ENCODE results near the gene COQ2. TPM values are rescaled to one million over a fixed set of nuclear protein-coding genes. Genes with fewer than 3 reads are reported as not detected.
A peak's percentile ranks its signal among the peaks of the same experiment; 100 is the strongest.

The COQ2 gene
- polyA plus RNA-seq, 4 donors: 6.3 to 21.7 (median 11.3) TPM

DNA sequence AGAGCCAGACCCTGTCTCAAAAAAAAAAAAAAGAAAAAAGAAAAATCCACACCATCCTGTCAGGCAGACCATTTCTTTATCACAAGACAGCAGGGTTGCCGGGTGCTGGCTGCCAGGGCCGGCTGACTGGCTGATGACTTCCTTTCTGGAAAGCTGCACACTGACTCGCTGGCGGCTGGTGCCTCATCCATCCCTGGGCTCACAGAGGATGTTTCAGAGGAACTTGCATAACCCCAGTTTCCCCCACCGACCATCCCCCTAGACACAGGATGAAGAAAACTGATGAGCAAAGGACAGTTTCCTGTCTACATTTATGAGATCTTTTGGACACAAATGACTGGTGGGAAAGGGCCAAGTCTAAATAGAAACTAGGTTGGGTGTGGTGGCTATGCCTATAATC is 36.0 kb upstream of the COQ2 start:
- no peak for FAIRE-seq

DNA sequence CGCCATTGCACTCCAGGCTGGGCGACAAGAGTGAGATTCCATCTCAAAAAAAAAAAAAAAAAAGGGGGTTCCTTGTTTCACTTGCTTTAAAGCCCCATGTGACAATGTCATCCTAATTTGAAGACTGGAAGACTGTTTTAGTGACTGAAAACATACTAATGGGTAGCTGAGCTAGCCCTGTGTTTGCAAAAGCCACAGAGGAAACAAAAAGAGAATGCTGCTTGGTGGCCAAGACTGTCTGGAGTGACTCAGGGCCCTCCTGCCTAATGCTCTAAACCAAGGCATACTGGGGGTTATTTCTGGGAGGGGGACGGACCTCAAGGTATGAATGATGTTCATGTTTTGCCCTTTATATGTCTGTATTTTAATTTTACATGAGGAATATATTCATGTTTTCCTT is 34.1 kb upstream of the COQ2 start:
- H3K9me3 ChIP-seq (ENCODE audit: control insufficient read depth in 2 of 2, insufficient read depth in 1 of 2, low read depth in 1 of 2, low read length in 1 of 2): no peaks in the 10 kb centered on the region
- no peak overlapping the region for H3K27ac ChIP-seq (ENCODE audit: low read depth in 1 of 3, low read length in 2 of 3)
- DNase-seq (no peak), FAIRE-seq (no peak)
- no peaks in the 10 kb centered on the region for H3K36me3 ChIP-seq (ENCODE audit: control insufficient read depth in 3 of 3, insufficient read depth in 2 of 3, low read depth in 1 of 3, low read length in 3 of 3)
- H3K27me3 ChIP-seq (ENCODE audit: control insufficient read depth in 3 of 3, insufficient read depth in 3 of 3, low read length in 3 of 3): no peaks in the 10 kb centered on the region
- H3K4me1 ChIP-seq (ENCODE audit: control insufficient read depth in 3 of 3, insufficient read depth in 2 of 3, low read depth in 1 of 3, low read length in 2 of 3): peaks cover 0 to 6% (median 0%) of the 10 kb centered on the region in 3 donors
- 86 to 96% (median 90%) methylated on average over 3 of the region's 3 CpGs for WGBS, 3 donors
- H3K4me3 ChIP-seq (ENCODE audit: low read depth in 1 of 3, low read length in 3 of 3): no peak overlapping the region

More for the DNA sequence above, 36.0 kb upstream of the COQ2 start:
- H3K36me3 ChIP-seq (ENCODE audit: control insufficient read depth in 3 of 3, insufficient read depth in 2 of 3, low read depth in 1 of 3, low read length in 3 of 3): no peaks in the 10 kb centered on the region
- DNase-seq: no peak
- H3K27ac ChIP-seq (ENCODE audit: low read depth in 1 of 3, low read length in 2 of 3): no peak overlapping the region
- H3K4me3 ChIP-seq (ENCODE audit: low read depth in 1 of 3, low read length in 3 of 3): no peak overlapping the region
- H3K4me1 ChIP-seq (ENCODE audit: control insufficient read depth in 3 of 3, insufficient read depth in 2 of 3, low read depth in 1 of 3, low read length in 2 of 3): peaks cover 0 to 6% (median 0%) of the 10 kb centered on the region in 3 donors
- 62 to 87% (median 76%) methylated on average over 5 of the region's 5 CpGs for WGBS, 3 donors
- H3K9me3 ChIP-seq (ENCODE audit: control insufficient read depth in 2 of 2, insufficient read depth in 1 of 2, low read depth in 1 of 2, low read length in 1 of 2): no peaks in the 10 kb centered on the region
- H3K27me3 ChIP-seq (ENCODE audit: control insufficient read depth in 3 of 3, insufficient read depth in 3 of 3, low read length in 3 of 3): no peaks in the 10 kb centered on the region

DNA sequence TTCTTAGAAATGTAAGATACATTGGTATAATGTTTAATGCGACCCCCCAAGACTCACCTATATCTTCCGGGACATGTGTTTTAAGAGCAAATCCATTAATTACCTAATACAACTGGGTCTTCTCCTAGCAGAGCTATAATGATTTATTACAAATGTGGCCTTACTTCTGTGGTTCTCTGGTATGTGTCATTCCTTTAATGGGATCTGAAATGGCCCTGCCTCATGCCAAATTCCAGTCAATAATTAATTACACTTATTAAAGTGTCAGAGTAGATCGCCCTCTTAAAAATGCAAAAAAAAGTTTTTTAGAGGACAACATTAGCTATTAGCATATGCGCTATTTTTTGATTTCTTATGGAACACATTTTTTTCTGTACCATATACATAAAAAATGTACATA is 33.1 kb upstream of the COQ2 start:
- no peaks in the 10 kb centered on the region for H3K27me3 ChIP-seq (ENCODE audit: control insufficient read depth in 3 of 3, insufficient read depth in 3 of 3, low read length in 3 of 3)
- FAIRE-seq (no peak), DNase-seq (no peak)
- no peaks in the 10 kb centered on the region for H3K36me3 ChIP-seq (ENCODE audit: control insufficient read depth in 3 of 3, insufficient read depth in 2 of 3, low read depth in 1 of 3, low read length in 3 of 3)
- no peak overlapping the region for H3K4me3 ChIP-seq (ENCODE audit: low read depth in 1 of 3, low read length in 3 of 3)
- 67 to 79% (median 73%) methylated on average over 4 of the region's 4 CpGs for WGBS, 3 donors
- H3K27ac ChIP-seq (ENCODE audit: low read depth in 1 of 3, low read length in 2 of 3): no peak overlapping the region
- H3K4me1 ChIP-seq (ENCODE audit: control insufficient read depth in 3 of 3, insufficient read depth in 2 of 3, low read depth in 1 of 3, low read length in 2 of 3): no peaks in the 10 kb centered on the region
- no peaks in the 10 kb centered on the region for H3K9me3 ChIP-seq (ENCODE audit: control insufficient read depth in 2 of 2, insufficient read depth in 1 of 2, low read depth in 1 of 2, low read length in 1 of 2)

DNA sequence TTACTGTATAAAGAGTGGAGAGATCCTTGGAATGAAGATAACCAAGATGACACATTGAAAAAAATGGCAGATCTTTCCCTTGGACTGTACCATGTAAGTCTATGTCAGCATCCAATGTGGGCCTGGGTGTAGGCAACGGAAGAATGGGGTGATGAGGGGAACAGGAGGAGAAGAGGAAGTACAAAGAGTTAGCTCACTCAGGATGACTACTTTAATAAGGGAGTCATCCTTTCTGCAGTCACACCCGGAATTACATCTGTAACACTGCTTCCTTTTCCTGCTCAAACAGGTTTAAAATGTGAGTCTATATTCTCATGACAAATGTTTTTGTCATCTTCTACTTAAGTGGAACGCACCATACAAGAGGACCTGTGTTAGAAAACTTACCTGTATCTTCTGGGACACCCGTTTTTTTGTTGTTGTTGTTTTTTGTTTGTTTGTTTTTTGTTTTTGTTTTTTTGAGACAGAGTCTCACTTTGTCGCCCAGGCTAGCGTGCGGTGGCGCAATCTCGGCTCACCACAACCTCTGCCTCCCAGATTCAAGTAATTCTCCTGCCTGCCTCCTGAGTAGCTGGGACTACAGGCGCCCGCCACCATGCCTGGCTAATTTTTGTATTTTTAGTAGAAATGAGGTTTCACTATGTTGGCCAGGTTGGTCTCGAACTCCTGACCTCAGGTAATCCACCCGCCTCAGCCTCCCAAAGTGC is 32.0 kb upstream of the COQ2 start:
- DNase-seq: no peak

DNA sequence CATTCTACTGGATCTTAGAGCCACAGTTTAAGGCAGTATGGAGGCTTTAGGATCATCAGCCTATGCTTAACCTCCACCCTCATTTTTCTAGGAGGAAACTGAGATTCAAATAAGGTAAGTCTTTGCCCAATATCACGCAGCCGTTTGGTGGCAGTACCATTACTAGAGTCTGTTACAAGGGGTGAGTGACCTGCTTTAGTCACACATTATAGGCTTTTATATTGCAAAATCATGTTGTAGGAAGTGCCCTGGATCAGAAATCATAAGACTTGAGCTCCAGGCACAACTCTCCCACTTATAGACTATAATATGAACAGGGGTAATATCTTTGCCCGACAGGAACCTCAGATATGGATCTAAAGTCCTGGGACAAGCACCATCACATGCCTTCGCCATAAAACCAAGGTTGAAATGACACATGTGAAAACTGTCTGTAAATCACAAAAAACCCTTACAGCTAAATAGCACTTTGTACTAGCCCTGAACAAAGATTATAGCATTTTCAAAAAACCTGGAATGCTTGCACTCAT is 30.8 kb upstream of the COQ2 start:
- 89 to 95% (median 93%) methylated on average over 4 of the region's 4 CpGs for WGBS, 3 donors
- Histone ChIP-seq H3K9me3 (ENCODE audit: control insufficient read depth in 2 of 2, insufficient read depth in 1 of 2, low read depth in 1 of 2, low read length in 1 of 2) (no peaks in the 10 kb centered on the region), H3K27ac (ENCODE audit: low read depth in 1 of 3, low read length in 2 of 3) (no peak overlapping the region), H3K4me3 (ENCODE audit: low read depth in 1 of 3, low read length in 3 of 3) (no peak overlapping the region), H3K36me3 (ENCODE audit: control insufficient read depth in 3 of 3, insufficient read depth in 2 of 3, low read depth in 1 of 3, low read length in 3 of 3) (no peaks in the 10 kb centered on the region), H3K4me1 (ENCODE audit: control insufficient read depth in 3 of 3, insufficient read depth in 2 of 3, low read depth in 1 of 3, low read length in 2 of 3) (no peaks in the 10 kb centered on the region), H3K27me3 (ENCODE audit: control insufficient read depth in 3 of 3, insufficient read depth in 3 of 3, low read length in 3 of 3) (no peaks in the 10 kb centered on the region)
- FAIRE-seq (no peak), DNase-seq (peak in 1 of 2 donors; percentile 52)

More for the DNA sequence above, 32.0 kb upstream of the COQ2 start:
- Histone ChIP-seq H3K27ac (ENCODE audit: low read depth in 1 of 3, low read length in 2 of 3) (no peak overlapping the region), H3K4me3 (ENCODE audit: low read depth in 1 of 3, low read length in 3 of 3) (no peak overlapping the region), H3K4me1 (ENCODE audit: control insufficient read depth in 3 of 3, insufficient read depth in 2 of 3, low read depth in 1 of 3, low read length in 2 of 3) (no peaks in the 10 kb centered on the region), H3K36me3 (ENCODE audit: control insufficient read depth in 3 of 3, insufficient read depth in 2 of 3, low read depth in 1 of 3, low read length in 3 of 3) (no peaks in the 10 kb centered on the region), H3K9me3 (ENCODE audit: control insufficient read depth in 2 of 2, insufficient read depth in 1 of 2, low read depth in 1 of 2, low read length in 1 of 2) (no peaks in the 10 kb centered on the region), H3K27me3 (ENCODE audit: control insufficient read depth in 3 of 3, insufficient read depth in 3 of 3, low read length in 3 of 3) (no peaks in the 10 kb centered on the region)
- 84 to 88% (median 85%) methylated on average over 12 to 13 of the region's 13 CpGs for WGBS, 3 donors
- no peak for FAIRE-seq

DNA sequence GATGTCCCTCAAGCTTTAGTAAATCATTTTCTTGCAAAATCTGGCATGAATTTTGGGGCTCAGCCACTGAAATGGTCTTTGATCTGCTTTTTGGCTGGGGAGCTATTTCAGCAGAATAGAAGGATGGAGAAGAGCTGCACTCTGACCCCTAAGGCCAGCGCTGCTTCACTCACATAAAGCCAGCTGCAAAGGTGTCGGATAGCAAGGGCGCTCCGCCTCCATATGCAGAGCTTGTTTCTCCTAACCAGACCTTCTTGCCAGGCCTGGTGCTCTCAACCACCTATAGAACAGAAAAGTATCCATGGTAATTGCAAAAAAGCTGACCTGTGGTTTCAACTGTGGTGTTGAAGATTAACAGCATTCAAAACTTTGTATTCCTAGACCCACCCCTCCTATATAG is 24.1 kb upstream of the COQ2 start:
- no peak overlapping the region for H3K4me3 ChIP-seq (ENCODE audit: low read depth in 1 of 3, low read length in 3 of 3)
- H3K9me3 ChIP-seq (ENCODE audit: control insufficient read depth in 2 of 2, insufficient read depth in 1 of 2, low read depth in 1 of 2, low read length in 1 of 2): no peaks in the 10 kb centered on the region
- DNase-seq: no peak
- FAIRE-seq: no peak
- no peaks in the 10 kb centered on the region for H3K36me3 ChIP-seq (ENCODE audit: control insufficient read depth in 3 of 3, insufficient read depth in 2 of 3, low read depth in 1 of 3, low read length in 3 of 3)
- WGBS, 3 donors: 80 to 88% (median 87%) methylated on average over 4 of the region's 4 CpGs
- no peaks in the 10 kb centered on the region for H3K27me3 ChIP-seq (ENCODE audit: control insufficient read depth in 3 of 3, insufficient read depth in 3 of 3, low read length in 3 of 3)
- no peaks in the 10 kb centered on the region for H3K4me1 ChIP-seq (ENCODE audit: control insufficient read depth in 3 of 3, insufficient read depth in 2 of 3, low read depth in 1 of 3, low read length in 2 of 3)
- no peak overlapping the region for H3K27ac ChIP-seq (ENCODE audit: low read depth in 1 of 3, low read length in 2 of 3)

DNA sequence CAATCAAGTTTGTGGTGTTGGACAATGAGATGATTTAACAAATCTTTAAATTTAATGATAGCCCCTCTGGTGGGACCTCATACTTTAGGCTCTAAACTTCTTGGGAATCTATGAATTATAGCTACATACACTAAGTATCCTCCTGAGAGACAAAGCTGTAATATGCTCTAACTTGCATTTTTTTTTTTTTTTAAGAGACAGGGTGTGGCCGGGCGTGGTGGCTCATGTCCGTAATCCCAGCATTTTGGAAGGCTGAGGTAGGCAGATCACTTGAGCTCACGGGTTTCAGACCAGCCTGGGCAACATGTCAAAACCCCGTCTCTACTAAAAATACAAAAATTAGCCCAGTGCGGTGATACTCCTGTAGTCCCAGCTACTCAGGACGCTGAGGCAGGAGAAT is 23.3 kb upstream of the COQ2 start:
- DNase-seq (no peak), FAIRE-seq (no peak)
- Histone ChIP-seq H3K27ac (ENCODE audit: low read depth in 1 of 3, low read length in 2 of 3) (no peak overlapping the region), H3K9me3 (ENCODE audit: control insufficient read depth in 2 of 2, insufficient read depth in 1 of 2, low read depth in 1 of 2, low read length in 1 of 2) (no peaks in the 10 kb centered on the region), H3K4me3 (ENCODE audit: low read depth in 1 of 3, low read length in 3 of 3) (no peak overlapping the region), H3K4me1 (ENCODE audit: control insufficient read depth in 3 of 3, insufficient read depth in 2 of 3, low read depth in 1 of 3, low read length in 2 of 3) (no peaks in the 10 kb centered on the region), H3K36me3 (ENCODE audit: control insufficient read depth in 3 of 3, insufficient read depth in 2 of 3, low read depth in 1 of 3, low read length in 3 of 3) (no peaks in the 10 kb centered on the region), H3K27me3 (ENCODE audit: control insufficient read depth in 3 of 3, insufficient read depth in 3 of 3, low read length in 3 of 3) (no peaks in the 10 kb centered on the region)
- 77 to 82% (median 78%) methylated on average over 7 of the region's 7 CpGs for WGBS, 3 donors

DNA sequence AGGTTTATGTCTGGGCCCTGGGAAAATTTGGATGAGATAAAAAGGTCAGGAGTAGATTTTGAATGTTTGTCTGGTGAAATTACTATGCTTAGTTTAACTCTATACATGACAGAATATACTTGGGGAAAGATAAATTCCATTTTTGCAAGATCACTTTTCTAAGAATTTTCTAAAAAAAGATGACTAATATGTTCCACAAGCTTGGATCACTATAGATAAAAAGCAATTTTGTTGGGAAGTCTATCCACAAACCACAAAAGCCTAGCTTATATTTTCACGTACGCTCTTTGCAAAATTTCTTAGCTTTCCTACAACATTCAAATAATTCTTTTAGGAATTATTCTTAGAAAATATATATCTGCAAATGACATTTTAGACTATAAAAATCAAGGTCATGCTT is 20.6 kb upstream of the COQ2 start:
- Histone ChIP-seq H3K9me3 (ENCODE audit: control insufficient read depth in 2 of 2, insufficient read depth in 1 of 2, low read depth in 1 of 2, low read length in 1 of 2) (no peaks in the 10 kb centered on the region), H3K36me3 (ENCODE audit: control insufficient read depth in 3 of 3, insufficient read depth in 2 of 3, low read depth in 1 of 3, low read length in 3 of 3) (peaks cover 0 to 2% (median 0%) of the 10 kb centered on the region in 3 donors), H3K27me3 (ENCODE audit: control insufficient read depth in 3 of 3, insufficient read depth in 3 of 3, low read length in 3 of 3) (no peaks in the 10 kb centered on the region), H3K4me1 (ENCODE audit: control insufficient read depth in 3 of 3, insufficient read depth in 2 of 3, low read depth in 1 of 3, low read length in 2 of 3) (no peaks in the 10 kb centered on the region), H3K27ac (ENCODE audit: low read depth in 1 of 3, low read length in 2 of 3) (no peak overlapping the region), H3K4me3 (ENCODE audit: low read depth in 1 of 3, low read length in 3 of 3) (no peak overlapping the region)
- WGBS, 3 donors: 94 to 100% (median 94%) methylated on average over 2 of the region's 2 CpGs
- DNase-seq (no peak), FAIRE-seq (no peak)
